ENCODE data around the gene CELSR1.
"Not testable (repeated sequence)": the region's sequence is repeated elsewhere in the genome, so short reads cannot be mapped to it uniquely, and the experiment has no call there.

CELSR1 gene

DNA sequence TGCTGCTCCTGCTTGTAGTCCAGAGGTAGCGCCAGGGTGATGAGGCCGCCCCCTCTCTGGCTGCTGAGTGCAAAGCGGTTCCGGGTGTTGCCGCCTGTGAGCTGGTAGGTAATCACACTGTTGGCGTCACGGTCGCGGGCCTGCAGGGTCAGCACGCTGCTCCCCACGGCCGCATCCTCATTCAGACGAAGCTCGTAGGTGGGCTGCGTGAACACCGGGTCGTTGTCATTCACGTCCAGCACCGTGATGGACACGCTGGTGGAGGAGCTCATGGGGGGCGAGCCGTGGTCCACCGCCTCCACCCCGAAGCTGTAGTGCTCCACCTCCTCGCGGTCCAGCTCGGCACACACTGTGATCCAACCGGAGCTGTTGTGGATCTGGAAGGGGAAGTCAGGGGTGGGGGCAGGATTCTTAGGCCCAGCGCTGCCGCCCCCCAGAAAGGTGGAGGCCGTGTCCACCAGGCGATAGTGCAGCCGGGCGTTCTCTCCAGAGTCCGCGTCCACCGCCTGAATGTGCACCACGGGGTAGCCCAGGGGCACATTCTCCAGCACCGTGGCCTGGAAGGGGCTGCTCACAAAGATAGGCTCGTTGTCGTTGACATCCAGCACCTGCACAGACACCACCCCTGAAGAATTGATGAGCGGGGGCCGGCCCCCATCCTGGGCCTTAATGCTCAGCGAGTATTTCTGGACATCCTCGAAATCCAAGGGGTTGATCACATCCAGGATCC, 2.4 kb downstream of the CELSR1 start:
- no peak for DNase-seq (ENCODE audit: low read depth, low spot score)

DNA sequence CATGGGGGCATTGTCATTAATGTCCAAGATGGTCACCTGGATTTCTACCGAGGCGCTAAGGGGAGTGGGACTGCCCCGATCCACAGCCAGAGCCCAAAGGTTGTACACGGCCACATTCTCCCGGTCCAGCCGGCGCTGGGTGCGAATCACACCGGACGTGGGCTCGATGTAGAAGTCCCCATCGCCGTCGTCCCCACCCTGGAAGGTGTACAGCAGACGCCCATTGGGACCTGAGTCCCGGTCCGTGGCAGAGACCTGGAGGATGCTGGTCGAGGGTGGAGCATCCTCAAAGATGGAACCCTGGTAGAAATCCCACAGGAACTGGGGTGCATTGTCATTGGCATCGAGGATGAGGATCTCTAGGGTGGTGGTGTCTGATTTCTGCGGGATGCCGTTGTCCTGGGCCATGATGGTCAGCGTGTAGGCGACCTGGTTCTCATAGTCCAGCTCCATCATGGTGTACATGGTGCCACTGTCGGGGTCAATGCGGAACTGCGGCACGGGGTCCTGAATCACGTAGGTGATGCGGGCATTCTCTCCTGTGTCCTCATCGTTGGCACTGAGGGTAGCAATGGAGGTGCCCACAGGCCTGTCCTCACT, 3.1 kb downstream of the CELSR1 start:
- no peak for DNase-seq (ENCODE audit: low read depth, low spot score)

DNA sequence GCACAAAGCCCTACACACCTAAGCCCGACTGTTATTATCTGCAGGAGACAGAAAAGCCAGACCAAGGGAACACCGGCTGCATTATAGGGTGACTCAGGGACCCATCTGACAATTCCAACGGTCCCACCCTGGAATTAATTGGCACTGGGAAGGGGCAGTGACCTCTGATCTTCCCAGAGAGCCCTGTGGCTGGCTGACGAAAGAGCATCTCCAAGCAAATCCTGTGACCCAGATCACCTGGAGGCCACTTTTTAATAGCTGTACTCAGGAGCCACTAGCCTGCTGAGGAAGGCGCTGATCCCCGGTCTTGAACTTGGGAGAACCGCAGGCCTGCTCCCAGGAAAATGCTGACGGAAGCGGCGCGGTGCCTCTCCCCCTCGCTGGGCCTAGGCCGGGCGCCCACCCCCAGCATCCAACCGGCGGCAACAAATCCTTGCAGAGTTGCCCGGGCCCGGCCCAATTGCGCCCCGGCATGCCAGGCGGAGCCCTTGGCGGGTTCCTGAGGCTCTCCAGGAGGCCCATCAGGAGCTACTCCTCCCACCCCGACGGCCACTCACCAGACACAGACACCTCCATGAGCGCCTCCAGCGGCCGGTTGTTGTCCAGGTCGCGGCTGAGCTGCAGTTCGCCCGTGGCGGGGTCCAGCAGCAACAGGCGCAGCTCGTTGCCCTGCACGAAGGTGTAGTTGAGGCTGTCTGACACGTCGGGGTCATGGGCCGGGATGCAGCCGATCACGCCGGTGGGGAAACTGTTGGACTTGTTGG, 4.2 kb downstream of the CELSR1 start:
- DNase-seq (ENCODE audit: low read depth, low spot score) = no peak

DNA sequence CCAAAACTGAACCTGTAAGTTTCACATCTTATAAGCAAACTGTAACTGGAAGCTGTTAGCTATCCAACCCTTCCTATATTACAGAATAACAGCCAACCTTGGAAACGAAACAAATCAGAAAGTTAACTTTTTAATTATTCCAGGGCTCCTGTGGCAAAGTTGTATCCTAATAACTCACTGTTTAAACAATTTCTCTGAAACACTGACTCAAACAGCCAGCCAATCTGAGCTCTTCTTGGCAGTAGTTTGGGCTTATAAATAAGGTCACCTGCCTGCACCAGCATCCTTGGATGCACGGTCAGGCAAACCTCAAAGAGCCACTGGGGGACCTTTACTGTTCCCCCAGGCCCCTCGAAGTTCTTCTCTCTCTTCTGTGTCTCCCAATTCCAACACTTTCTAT, 5.0 kb downstream of the CELSR1 start:
- no peak for DNase-seq (ENCODE audit: low read depth, low spot score)

DNA sequence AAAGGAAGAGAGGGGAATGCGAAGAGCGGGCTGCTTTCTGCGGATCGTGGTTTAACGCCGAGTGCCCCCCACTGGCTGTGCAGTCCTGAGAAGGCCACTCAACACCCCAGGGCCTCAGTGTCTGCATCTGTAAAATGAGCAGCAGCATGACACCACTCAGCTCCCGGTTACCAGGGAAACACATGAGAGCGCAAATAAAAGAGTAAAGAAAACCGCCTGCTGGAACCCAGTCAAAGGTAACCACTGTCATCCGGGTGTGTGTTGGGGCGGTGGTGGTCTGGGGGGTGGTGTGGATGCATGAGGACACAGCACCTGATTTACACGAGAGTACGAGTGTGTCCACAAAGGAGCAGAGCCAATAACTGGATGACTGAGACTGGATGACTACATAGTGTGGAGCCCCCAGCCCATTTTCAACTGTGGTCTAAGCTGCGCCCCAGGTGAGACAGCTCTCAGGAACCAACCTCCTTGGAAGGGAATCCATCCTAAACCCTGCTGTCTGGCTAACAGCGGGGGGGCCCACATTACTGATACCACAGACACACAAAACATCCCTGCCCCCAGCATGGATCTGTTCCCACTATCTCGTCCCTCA, 5.7 kb downstream of the CELSR1 start:
- DNase-seq (ENCODE audit: low read depth, low spot score) = no peak

DNA sequence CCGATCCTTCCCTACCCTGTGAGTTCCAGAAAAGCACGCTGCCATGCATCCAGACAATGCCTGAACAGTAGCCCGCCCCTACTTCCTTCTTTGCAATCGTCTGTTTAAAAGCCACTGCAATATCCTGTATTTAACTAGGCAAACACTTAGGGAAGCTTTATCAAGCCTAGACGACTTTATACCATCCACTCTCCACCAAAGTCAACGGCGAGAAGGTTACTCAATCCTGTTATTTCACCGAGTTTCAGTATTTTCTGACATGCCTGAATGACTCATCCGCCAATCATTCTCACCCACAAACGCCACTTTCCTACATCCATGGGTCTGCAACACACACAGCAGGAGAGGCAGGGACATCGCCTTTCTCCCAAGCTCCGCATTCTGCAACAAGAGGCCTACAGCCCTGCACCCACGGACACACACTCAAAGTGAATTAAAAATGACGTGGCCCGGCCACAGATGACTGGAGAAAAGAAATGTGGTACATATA, 9.3 kb downstream of the CELSR1 start:
- DNase-seq (ENCODE audit: low read depth, low spot score) = no peak

DNA sequence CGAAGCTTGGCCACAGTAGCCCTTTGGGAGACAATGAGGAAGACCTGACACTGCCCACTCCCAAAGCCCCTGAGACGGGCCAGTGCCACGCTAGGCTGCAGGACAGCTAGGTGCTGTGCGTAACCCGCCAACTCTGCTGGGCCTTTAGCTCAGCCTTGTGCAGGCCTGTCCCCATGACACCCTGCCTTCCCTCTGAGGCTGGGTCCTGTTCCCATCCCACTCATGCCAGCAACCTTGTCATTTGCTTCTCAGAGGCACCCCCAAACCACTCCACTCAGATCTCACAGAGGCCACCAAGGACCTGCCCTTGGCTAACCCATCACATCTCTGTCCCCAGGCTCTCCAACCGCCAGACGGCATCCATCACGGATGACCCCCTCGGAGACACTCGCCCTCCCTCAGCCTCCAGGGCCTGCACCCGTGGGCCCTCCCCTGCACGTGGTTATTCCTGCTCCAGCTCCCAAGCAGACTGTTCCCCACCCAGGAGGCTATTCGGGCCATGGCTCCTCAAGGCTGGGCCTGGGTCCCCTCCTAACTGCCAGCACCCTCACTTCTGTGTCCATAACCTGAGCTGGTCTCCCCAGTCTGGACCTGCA, 11.1 kb downstream of the CELSR1 start:
- no peak for DNase-seq (ENCODE audit: low read depth, low spot score)

DNA sequence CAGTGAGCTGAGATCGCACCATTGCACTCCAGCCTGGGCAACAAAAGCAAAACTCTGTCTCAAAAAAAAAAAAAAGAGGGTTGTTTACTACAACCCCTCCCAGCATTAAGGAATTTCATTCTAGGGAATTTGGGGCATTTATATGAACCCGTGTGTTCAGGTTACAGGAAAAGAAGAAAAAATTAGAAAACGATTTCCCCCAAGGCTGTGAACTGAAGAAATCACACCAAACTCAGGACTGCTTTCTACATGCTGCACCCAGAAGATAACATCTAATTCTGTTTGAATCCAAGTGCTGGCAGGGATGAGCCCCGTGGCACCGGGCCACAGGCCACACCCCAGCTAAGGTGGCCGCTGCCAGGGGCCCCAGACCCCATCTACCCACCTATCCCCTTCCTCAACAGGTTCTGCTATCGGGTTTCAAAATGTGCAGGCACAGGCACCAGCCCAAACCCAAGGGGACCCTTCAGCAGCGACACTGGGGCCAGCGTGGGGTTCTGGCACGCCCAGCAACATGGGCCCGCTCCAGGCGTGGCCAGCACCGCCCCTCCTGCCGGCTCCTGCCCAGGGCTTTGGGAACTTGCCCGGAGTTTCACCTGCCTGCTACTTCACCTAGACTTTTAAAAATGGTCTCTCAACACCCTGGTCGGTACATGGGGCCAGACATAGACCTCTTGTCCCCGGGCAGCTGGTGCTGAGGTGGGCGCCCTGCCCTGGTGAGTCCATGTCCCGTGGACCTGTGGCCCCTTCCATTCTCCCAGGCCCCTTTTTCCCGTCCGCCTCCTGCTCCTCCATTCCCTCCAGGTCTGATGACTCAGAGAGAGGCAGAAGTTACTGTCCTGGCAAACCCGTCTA, 11.8 kb downstream of the CELSR1 start:
- no peak for DNase-seq (ENCODE audit: low read depth, low spot score)

DNA sequence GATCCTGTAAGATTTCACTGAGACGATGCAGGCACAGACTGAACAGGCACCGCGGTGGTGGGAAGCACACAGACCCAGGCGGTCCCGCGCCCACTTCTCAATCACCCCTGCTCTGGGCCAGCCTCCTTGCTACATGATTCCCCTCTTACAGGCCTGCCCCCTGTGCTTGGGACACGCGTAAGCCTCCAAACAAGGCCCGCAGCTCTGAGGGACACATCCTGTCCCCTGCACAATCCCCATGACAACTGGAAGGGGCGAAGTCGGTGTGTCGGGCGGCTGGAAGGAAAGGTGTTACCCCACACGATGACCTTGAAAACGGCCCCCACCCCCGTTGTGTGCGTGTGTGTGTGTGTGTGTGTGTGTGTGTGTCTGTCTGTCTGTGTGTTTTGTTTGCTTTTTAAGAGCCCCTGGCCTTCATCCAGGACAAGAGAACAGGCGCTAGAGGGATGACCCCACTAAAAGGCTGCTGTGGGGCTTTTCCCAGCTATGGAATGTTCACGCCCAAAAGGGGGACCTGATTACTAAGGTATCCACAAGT, 13.1 kb downstream of the CELSR1 start:
- no peak for DNase-seq (ENCODE audit: low read depth, low spot score)

DNA sequence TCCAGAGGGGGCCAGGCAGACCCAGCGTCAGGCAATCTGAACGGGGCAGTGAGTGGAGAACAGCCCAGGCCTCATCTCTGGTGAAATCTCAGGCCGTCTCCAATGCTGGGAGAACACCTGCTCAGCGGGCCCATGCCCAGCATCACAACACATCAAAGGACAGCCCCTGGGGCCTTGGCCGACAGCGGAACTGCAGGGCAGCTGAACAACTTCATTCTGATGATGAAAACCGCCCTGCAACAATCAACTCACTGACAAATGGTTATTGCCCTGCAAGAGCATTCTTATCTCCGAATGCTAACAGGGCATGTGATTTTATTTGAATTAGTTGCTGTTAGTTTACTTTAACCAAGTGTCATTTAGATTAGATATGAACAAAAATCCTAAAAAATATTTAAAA, 14.6 kb downstream of the CELSR1 start:
- DNase-seq (ENCODE audit: low read depth, low spot score) = no peak

DNA sequence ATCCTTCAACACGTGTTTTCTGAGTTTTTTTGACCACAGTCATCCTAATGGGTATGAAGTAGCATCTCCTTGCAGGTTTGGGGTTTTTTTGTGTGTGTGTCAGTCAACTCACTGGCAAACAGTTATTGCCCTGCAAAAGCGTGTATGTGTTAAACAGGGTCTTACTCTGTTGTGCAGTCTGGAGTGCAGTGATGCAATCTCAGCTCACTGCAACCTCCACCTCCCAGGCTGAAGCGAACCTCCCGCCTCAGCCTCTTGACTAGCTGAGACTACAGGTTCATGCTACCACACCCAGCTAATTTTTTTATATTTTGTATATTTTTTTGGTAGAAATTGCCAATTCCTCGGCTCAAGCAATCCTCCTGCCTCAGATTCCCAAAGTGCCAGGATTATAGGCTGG, 15.4 kb downstream of the CELSR1 start:
- DNase-seq (ENCODE audit: low read depth, low spot score) = no peak

DNA sequence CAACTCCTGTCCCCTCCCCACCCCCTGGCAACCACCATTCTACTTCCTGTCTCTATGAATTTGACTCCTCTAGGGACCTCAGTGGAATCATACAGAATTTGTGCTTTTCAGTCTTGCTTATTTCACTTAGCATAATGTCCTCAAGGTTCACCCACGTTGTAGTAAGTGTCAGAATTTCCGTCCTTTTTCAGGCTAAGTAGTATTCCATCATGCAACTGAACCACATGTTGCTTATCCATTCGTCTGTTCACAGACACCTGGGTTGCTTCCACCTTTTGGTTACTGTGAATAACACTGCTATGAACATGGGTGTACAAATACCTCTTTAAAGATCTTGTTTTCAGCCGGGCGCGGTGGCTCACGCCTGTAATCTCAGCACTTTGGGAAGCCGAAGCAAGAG, 16.5 kb downstream of the CELSR1 start:
- no peak for DNase-seq (ENCODE audit: low read depth, low spot score)

DNA sequence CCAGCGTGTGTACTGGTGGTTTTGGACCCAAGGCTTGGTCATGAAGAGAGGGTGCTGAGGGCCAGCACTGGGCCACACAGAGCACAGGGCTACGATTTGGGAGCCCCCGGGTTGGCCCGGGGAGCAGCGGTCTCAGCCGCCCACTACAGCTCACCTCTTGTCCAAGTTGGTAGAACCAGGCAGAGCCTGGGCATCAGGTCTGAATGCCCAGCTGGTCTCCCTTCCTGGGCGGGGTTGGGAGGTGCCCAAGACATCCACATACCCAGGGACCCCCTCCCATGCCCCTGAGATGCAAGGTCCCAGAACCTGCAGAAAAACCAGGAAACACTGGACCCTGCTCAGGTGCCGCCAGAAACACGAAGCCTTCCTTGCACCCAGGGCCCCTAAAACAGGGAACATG, 18.0 kb downstream of the CELSR1 start:
- no peak for DNase-seq (ENCODE audit: low read depth, low spot score)

DNA sequence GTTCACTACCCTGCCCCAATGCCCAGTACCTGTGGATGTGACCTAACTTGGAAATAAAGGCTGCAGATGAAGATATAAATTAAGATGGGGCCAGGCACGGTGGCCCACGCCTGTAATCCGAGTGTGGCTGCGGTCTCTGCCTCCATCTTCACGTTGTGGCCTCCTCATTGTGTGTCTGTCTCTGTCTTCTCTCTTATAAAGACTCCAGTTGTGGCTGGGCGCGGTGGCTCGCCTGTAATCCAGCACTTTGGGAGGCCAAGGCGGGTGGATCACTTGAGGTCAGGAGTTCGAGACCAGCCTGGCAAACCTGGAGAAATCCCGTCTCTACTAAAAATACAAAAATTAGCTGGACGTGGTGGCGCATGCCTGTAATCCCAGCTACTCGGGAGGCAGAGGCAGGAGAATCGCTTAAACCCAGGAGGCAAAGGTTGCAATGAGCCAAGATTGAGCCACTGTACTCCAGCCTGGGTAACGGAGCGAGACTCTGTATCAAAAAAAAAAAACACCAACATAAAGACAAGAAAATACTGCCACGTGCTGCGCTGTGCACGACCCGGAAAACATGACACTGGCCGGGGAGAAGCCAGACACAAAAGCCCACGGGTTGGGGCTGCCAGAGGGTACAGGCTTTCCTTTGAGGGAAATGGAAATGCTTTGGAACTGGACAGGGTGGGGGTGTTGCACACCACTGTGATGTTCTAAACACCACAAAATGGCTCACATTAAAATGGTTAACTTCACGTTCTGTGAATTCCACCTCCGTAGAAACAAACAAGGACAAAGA, 18.7 kb downstream of the CELSR1 start:
- DNase-seq (ENCODE audit: low read depth, low spot score) = no peak

DNA sequence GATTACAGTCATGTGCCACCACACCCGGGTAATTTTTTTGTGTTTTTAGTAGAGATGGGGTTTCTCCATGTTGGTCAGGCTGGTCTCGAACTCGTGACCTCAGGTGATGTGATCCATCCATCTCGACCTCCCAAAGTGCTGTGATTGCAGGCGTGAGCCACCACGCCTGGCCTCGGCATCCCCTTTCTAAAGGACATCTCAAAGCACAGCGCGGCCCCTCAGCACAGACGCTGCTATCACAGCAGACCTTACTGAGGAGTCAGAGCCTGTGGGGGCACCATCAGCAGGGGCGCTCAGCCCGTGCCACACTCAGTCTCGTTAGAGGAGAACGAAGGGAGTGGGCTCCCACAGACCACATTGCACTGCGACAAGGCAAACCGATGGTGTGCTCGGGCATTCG, 19.4 kb downstream of the CELSR1 start:
- DNase-seq (ENCODE audit: low read depth, low spot score) = no peak

DNA sequence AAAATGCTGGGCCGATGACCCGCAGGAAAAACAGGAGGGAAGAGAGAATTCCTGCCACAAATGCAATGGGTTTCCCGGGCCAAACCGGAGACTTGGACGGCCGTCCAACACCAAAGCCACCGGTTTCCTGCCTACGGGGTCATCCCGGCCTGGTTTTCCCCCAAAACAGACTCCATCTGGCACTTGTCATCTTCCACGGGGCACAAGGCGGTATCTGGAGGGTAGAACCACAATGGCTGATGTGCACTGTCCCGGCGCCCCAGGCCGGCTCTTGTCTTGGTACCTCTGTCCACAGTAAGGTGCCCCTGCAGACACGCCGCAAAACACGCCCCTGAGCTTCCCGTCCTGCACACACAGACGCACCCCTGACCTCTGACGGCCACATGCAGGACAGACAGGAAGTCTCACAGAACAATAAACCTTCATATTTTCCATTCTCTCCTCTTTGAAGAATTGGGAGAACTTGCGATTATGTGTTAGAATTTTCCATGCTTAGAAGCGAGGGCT, 20.1 kb downstream of the CELSR1 start:
- DNase-seq (ENCODE audit: low read depth, low spot score) = no peak

DNA sequence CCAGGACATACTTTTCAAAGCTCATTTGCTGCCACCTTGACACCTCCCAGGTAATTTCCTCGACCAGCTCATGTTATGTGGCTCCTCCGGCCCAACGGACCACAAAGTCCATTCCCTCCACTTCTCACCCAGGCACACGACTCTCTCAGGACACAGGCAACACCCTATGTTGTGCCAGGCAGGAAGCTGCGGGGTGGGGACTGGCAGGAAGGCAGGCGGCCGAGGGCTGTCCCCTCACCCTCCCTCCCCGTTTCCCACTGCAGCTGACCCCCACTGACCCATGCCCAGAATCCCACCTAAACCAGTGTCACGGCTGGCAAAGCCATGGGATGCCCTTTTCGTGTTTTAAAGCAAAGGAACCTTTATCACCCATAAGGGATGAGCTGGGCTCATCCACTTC, 20.8 kb downstream of the CELSR1 start:
- no peak for DNase-seq (ENCODE audit: low read depth, low spot score)

DNA sequence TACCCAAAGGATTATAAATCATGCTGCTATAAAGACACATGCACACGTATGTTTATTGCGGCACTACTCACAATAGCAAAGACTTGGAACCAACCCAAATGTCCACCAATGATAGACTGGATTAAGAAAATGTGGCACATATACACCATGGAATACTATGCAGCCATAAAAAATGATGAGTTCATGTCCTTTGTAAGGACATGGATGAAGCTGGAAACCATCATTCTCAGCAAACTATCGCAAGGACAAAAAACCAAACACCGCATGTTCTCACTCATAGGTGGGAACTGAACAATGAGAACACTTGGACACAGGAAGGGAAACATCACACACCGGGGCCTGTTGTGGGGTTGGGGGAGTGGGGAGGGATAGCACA, 21.3 kb downstream of the CELSR1 start:
- DNase-seq (ENCODE audit: low read depth, low spot score) = not testable (repeated sequence)

DNA sequence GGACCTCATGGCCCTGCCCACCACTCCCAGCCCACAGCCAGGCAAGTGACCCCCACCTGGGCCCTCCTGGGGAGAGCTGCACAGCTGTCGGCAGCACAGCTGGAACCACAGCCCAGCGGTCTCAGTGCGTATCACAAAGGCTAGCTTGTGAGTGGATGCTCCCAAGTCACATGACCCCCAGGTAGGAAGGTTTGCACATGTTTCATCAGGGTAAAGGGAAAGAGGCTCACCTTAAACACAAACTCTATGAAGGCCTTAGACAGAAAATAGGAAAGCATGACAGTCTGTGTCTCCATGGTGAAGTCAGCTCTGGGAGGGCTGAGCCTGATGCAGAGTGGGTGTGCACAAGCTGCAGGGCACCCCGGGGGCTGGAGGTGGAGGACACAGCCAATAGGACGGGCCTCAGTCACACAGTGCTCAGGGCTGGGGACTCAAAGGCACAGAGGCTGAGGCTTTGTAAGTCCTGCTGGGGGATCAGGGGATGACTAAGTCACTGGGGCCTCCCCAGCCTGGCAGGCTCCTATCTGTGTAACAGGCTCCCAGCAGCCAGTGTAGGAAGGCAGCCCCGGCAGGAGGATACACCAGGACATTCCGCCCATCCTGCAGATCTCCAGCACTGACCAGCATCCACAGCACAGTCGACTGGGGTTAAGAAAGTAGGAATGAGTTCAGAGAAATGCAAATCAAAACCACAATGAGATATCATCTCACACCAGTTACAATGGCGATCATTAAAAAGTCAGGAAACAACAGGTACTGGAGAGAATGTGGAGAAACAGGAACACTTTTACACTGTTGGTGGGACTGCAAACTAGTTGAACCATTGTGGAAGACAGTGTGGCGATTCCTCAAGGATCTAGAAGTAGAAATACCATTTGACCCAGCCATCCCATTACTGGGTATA, 22.0 kb downstream of the CELSR1 start:
- DNase-seq (ENCODE audit: low read depth, low spot score) = no peak

Measured in iPS DF 19.7 (cell line).